Peyer's patch (tissue), 4 donors: ENCODE measurements around the gene LOC101059915.

Experiments
- CTCF ChIP-seq, 6 experiments: fragments of 450-650 bp in 4 of 6; fragments of 200-600 bp in 2 of 6; sonication (generic) in 1 of 6; IDR thresholded peaks; one replicate each; pipeline ENCODE4 v1.5.1; 2017 to 2019; ENCODE audit warnings: antibody characterized with exemption in 6 of 6, mild to moderate bottlenecking in 3 of 6, moderate library complexity in 1 of 6
- POLR2A ChIP-seq, 2 donors: fragments of 450-650 bp; IDR thresholded peaks; one replicate each; pipeline ENCODE4 v1.5.1; 2017; ENCODE audit warnings: antibody characterized with exemption in 2 of 2, mild to moderate bottlenecking in 2 of 2, moderate library complexity in 2 of 2

- TF ChIP-seq CTCF (IDR thresholded peaks at IDR 0.05) (no peak), POLR2A (IDR thresholded peaks at IDR 0.05) (no peak)
Measured at GRCh38 chrX:71660562-71661416, 6.6 kb upstream of the LOC101059915 start.
